SJCRH30 (cell line): ENCODE data around the gene KIN. TPM values are rescaled to one million over a fixed set of nuclear protein-coding genes. Genes with fewer than 3 reads are reported as not detected.
"Not testable (repeated sequence)": the region's sequence is repeated elsewhere in the genome, so short reads cannot be mapped to it uniquely, and the experiment has no call there.

Experiments
- DNase-seq, 2 experiments: peaks; one replicate each; pipeline ENCODE4 v3.0.0-alpha.2; 2015 to 2020
- H3K27ac ChIP-seq: fragments of 250-450 bp; sonication (Bioruptor Pico); 2 replicates; pipeline ENCODE4 v1.5.1; 2020; ENCODE audit warnings: mild to moderate bottlenecking, moderate library complexity
- H3K27me3 ChIP-seq: fragments of 250-450 bp; sonication (Bioruptor Pico); 2 replicates; pipeline ENCODE4 v1.5.1; 2020; ENCODE audit warnings: mild to moderate bottlenecking, moderate library complexity
- H3K36me3 ChIP-seq: fragments of 250-450 bp; sonication (Bioruptor Pico); 2 replicates; pipeline ENCODE4 v1.5.1; 2020; ENCODE audit warnings: mild to moderate bottlenecking, moderate library complexity
- H3K4me1 ChIP-seq: fragments of 250-450 bp; sonication (Bioruptor Pico); 2 replicates; pipeline ENCODE4 v1.5.1; 2020; ENCODE audit warnings: mild to moderate bottlenecking, moderate library complexity
- H3K4me3 ChIP-seq: fragments of 250-450 bp; sonication (Bioruptor Pico); 2 replicates; pipeline ENCODE4 v1.5.1; 2020; ENCODE audit warnings: mild to moderate bottlenecking, moderate library complexity
- H3K9me3 ChIP-seq: fragments of 250-450 bp; sonication (Bioruptor Pico); replicated peaks from 2 replicates; pipeline ENCODE4 v1.5.1; 2020; ENCODE audit warnings: mild to moderate bottlenecking, moderate library complexity
- total RNA-seq: library from RNA; depleted of rRNA; stranded (reverse); fragments of >200 nt; shearing (Covaris generic); gene quantifications from 2 replicates; pipeline ENCODE4 v1.2.3, GENCODE V29; 2014

Gene KIN
- total RNA-seq, 1 experiment from 2014 or later: 14.6 TPM

DNA sequence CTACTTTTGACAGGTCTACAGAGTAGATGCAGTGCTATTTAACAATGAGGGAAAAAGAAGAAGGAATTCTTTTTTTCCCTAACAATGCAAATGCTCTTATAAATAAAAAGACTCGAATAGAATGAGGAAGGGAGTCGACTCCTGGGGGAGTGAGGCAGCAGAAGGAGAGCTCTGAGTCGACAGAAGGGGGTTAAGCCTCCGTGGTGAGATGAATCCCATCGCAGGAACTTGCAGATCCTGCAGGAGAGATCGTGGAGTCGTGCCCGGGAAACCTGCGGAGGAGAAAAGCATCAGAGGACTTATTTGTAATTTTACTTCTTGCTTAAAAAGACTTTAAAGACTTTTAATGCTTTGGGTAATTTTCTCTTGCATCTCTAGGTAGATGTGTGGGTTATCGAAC is 67.3 kb downstream of the KIN start:
- no peak for DNase-seq
- H3K9me3 ChIP-seq: no peaks in the 10 kb centered on the region
- no peaks in the 10 kb centered on the region for H3K27me3 ChIP-seq
- H3K4me3 ChIP-seq: no peak overlapping the region
- H3K4me1 ChIP-seq: no peaks in the 10 kb centered on the region
- no peak overlapping the region for H3K27ac ChIP-seq
- no peaks in the 10 kb centered on the region for H3K36me3 ChIP-seq

DNA sequence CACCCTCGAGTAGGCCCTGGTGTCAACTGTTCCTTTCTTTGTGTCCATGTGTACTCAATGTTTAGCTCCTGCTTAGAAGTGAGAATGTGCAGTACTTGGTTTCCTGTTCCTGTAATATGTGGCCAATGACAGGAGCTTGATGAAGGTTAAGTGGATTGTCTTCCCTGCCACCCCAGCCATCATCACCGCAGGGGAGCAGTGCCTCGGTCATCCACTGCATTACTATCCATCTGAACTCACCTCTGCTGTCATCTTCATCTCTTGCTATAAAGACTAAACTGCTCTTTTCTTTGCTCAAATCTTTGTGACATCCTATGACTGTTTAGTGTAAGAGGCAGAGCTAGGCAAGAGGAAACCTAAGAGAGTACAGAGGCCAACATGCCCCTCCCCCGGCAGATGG is 69.1 kb downstream of the KIN start:
- H3K4me3 ChIP-seq: no peak overlapping the region
- no peaks in the 10 kb centered on the region for H3K27me3 ChIP-seq
- no peaks in the 10 kb centered on the region for H3K36me3 ChIP-seq
- DNase-seq: no peak
- no peaks in the 10 kb centered on the region for H3K9me3 ChIP-seq
- no peaks in the 10 kb centered on the region for H3K4me1 ChIP-seq
- H3K27ac ChIP-seq: no peak overlapping the region

DNA sequence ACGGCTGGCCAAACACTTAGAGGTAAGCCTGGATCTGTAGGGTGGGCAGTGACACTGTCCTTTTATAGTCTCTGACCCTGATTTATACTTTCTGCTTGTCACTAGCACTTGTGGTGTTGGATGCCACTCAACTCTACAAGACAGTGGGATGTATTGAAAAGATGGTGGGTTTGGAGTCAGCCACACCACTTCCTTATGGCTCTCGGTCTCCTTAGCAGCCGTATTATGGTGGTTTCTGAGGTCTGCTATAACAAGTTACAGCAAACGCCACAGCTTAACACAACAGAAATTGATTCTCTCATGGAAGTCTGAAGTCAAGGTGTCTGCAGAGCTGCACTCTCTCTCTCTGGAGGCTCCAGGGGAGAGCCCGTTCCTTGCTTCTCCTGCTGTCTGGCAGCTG is 70.0 kb downstream of the KIN start:
- Histone ChIP-seq H3K36me3 (no peaks in the 10 kb centered on the region), H3K27ac (no peak overlapping the region), H3K4me3 (no peak overlapping the region), H3K9me3 (no peaks in the 10 kb centered on the region), H3K4me1 (no peaks in the 10 kb centered on the region), H3K27me3 (no peaks in the 10 kb centered on the region)
- no peak for DNase-seq

DNA sequence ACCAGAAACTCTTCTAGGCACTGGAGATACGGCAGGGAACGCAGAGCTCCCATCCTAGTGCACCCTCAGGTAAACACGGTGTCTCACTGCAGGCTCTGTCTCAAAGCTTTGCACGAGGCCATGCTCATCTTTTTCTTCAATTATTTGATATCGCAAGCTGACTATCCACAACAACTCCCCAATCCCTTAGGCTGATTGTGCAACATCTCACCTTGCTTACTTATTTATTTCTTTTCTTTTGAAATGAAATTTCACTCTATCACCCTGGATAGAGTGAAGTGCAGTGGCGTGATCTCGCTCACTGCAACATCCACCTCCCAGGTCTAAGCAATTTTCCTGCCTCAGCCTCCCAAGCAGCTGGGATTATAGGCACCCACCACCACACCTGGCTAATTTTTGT is 72.3 kb downstream of the KIN start:
- DNase-seq: no peak
- Histone ChIP-seq H3K9me3 (no peaks in the 10 kb centered on the region), H3K4me3 (no peak overlapping the region)

DNA sequence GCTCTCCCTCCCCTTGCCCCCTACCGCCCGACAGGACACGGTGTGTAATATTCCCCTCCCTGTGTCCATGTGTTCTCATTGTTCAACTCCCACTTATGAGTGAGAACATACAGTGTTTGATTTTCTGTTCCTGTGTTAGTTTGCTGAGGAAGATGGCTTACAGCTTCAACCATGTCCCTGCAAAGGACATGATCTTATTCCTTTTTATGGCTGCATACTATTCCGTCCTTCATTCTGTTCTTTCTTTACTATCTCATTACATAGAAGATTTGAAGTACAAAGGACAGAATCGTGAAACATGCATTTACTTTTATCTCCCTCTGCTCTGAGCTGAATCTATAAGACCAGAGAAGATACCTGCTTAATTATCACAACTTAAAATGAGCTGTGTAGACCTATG is 76.7 kb downstream of the KIN start:
- DNase-seq, H3K9me3 ChIP-seq, H3K4me1 ChIP-seq, H3K27me3 ChIP-seq, H3K36me3 ChIP-seq, H3K27ac ChIP-seq, H3K4me3 ChIP-seq: not testable (repeated sequence)

More for the DNA sequence above, 72.3 kb downstream of the KIN start:
- H3K27me3 ChIP-seq: no peaks in the 10 kb centered on the region
- no peaks in the 10 kb centered on the region for H3K36me3 ChIP-seq
- H3K27ac ChIP-seq: no peak overlapping the region
- H3K4me1 ChIP-seq: no peaks in the 10 kb centered on the region

DNA sequence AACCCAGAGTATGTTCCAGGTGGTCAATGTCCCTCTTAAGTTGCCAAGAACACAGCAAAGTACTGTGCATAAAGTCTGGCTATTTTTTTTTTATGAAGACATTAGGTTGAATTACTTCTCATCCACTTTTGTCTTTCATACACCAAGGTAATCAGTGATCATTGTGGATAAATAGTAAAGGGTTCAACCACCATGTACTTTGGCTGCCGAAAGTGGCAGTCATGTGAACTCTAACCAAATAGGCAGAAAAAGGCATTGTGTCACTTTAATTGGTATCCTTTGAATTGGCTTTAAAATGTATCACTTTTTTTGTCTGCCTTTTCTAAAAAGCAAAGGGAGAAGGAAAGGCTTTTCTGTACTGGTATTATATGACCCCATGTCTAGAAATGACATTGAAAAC is 77.3 kb downstream of the KIN start:
- no peaks in the 10 kb centered on the region for H3K27me3 ChIP-seq
- H3K36me3 ChIP-seq: no peaks in the 10 kb centered on the region

DNA sequence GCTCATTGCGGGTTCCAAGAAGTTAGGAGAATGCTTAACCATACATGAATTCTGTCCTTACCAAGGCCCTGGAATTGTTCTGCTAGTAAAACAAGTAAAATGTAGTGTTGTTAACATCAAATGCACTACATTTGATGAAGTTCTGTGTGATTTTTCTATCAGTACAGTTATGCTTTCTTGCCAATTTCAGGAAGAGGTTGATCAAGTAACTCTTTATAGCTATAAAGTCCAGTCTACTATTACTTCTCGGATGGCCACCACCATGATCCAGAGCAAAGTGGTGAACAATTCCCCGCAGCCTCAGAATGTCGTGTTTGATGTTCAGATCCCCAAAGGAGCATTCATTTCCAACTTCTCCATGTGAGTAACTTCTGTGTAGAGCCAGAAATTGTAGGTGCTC is 79.0 kb downstream of the KIN start:
- Histone ChIP-seq H3K4me3 (no peak overlapping the region), H3K4me1 (no peaks in the 10 kb centered on the region), H3K9me3 (no peaks in the 10 kb centered on the region), H3K27ac (no peak overlapping the region), H3K27me3 (no peaks in the 10 kb centered on the region), H3K36me3 (no peaks in the 10 kb centered on the region)
- no peak for DNase-seq

More for the DNA sequence above, 77.3 kb downstream of the KIN start:
- H3K27ac ChIP-seq: no peak overlapping the region
- no peak overlapping the region for H3K4me3 ChIP-seq
- H3K9me3 ChIP-seq: no peaks in the 10 kb centered on the region
- no peaks in the 10 kb centered on the region for H3K4me1 ChIP-seq
- DNase-seq: no peak

DNA sequence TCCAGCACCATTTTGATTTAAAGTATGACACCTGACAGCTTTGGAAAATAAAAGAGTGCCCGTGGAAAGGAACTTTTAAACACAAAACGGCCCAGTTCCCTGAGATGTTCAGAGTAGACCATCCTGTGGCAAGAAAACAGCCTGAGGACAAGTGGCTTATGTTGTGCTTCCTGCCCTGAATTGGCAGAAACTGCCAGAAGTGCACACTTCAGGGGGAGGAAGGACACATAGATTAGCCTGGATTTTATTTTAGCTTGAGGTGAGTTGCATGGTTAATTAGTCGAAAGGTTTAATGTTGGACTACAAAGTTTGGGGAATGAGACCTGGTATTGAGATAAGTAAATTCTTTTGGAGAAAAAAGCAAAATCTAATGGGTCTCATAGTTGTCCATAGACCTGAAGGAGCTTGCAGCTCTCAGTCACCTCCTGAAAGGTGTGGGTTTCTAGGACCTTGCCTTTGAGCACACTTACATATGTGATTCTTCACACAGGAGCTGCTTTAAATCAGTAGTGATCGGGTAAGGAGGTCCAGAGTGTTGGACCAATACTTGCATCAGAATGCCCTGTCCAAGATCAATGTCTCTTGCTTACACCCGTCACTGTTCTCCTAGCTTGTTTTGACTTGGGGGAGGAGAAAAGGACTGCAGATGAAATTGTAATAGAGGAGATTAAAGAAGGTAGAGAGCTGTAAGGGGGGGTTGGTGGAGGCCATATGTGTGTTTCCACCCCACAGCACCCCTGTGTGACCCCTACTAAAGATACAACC is 79.8 kb downstream of the KIN start:
- Histone ChIP-seq H3K9me3 (no peaks in the 10 kb centered on the region), H3K4me3 (no peak overlapping the region), H3K27ac (no peak overlapping the region), H3K4me1 (no peaks in the 10 kb centered on the region), H3K36me3 (no peaks in the 10 kb centered on the region), H3K27me3 (no peaks in the 10 kb centered on the region)
- no peak for DNase-seq

DNA sequence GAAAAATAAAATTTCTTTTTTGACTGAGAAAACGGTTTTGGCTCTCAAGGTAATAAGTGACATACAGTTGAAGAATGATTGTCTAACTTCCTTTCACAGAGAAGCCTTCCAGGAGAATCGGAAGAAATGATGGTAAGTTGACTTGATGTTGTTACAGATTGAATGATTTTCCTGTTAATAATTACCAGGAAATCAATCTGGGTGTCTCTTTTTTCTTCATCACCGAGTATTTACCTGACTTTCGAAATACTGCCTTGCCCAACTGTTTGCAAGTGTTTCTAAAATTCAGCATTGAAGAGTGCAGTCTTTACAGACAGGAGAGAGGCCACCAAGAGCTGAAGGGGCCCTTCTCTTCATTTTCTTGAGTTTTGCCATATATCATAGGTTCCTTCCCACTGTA is 80.7 kb downstream of the KIN start:
- no peak overlapping the region for H3K4me3 ChIP-seq
- no peaks in the 10 kb centered on the region for H3K36me3 ChIP-seq
- H3K27ac ChIP-seq: no peak overlapping the region
- H3K27me3 ChIP-seq: no peaks in the 10 kb centered on the region
- H3K9me3 ChIP-seq: no peaks in the 10 kb centered on the region
- H3K4me1 ChIP-seq: no peaks in the 10 kb centered on the region
- DNase-seq: no peak

DNA sequence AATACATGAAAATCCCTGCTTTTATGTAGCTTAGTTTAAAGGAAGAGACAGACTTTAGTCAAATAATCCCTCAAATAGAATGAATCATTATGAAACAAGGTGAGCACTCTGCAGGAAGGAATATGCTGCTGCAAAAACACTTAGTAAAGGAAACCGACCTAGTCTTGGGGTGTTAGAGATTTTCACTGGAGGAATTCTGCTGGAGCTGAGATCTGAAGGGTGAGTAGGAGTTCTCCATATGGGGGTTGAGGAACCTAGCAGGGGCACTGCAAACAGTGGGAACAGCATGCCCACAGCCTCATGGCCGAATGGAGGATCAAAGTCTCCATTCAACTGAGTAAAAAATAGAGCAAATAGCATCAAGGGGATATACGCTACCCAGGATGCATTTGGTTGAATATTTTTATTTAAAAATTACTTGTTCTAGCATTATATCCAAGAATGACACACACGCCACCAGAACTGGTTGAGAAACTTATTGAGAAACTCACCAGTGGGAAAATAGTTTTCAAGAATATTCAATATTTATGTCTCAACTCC is 81.2 kb downstream of the KIN start:
- Histone ChIP-seq H3K4me1 (no peaks in the 10 kb centered on the region), H3K36me3 (no peaks in the 10 kb centered on the region), H3K27me3 (no peaks in the 10 kb centered on the region), H3K4me3 (no peak overlapping the region), H3K27ac (no peak overlapping the region), H3K9me3 (no peaks in the 10 kb centered on the region)
- DNase-seq: no peak

DNA sequence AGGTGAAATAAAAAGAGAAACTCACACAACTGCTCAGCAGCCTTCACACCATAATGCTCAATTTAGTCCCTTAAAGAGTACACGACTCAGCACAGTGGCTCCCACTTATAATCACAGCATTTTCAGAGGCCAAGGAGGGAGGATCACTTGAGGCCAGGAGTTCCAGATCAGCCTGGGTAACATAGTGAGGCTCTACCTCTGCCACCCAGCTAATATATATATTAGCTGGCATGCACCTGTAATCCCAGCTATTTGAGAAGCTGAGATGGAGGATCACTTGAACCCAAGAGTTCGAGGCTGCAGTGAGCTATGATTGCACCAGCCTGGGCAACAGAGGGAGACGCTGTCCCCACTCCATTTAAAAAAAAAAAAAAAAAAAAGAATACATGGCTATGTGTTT is 82.5 kb downstream of the KIN start:
- no peaks in the 10 kb centered on the region for H3K9me3 ChIP-seq

DNA sequence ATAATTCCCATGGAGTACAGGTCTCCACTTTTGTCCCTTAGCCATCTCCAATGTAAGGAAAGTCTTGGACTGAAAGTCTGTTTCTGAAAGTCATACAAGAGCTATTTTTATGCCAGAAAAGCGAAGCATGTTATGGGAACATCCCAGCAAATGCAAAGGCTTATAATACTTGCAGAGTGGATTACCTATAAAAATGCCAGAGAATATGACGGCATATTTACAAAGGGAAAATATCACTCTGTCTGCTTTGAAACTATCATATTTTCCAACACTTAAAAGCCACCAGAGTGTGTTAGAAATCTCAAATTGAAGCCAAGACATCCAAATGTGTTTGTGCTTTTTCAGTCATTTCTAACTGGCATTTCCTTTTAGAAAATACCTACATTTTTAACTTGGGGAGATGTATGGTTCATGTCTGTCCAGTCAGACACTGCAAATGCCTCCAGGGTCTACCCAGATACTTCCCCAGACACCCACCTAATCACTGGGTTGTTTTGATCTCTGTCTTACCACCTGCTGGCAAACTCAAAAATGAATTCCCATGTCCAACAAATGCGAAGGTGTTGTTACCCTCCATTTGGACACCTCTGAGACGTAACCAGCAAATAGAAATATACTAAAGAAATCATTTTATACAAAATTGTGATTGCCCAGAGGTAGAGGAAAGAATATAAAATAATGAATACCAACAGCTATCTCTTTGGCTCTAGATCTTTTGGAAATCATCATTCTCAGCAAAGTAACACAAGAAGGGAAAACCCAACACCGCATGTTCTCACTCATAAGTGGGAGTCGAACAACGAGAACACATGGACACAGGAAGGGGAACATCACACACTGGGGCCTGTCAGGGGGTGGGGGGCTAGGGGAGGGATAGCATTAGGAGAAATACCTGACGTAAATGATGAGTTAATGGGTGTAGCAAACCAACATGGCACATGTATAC is 83.4 kb downstream of the KIN start:
- no peak for DNase-seq

More for the DNA sequence above, 82.5 kb downstream of the KIN start:
- H3K4me3 ChIP-seq: no peak overlapping the region
- no peaks in the 10 kb centered on the region for H3K36me3 ChIP-seq
- H3K4me1 ChIP-seq: no peaks in the 10 kb centered on the region
- no peak overlapping the region for H3K27ac ChIP-seq
- no peaks in the 10 kb centered on the region for H3K27me3 ChIP-seq
- no peak for DNase-seq

DNA sequence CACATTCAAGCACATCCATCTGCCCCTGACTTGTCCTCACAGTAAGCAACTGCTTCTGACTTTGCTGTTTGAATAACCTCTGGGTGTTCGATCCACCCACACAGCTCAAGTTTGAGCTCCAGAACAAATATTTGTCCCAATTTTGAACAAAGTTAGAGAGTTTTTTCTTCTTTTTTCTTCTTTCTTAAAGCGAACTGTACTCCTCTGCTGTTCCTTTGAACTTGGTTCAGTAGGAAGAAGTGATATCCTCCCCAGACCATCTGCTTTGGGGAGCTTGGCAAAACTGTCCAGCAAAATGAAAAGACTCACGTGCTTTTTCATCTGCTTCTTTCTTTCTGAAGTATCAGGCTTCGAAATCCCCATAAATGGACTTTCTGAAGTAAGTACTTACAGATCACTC is 84.7 kb downstream of the KIN start, which contains the start of gene ITIH2:
TSS of gene ITIH2 (plus strand) at position 177 of the 400 bp plus-strand sequence. CDS start at position 296, 119 bp downstream.
- DNase-seq: no peak
- no peaks in the 10 kb centered on the region for H3K4me1 ChIP-seq
- H3K4me3 ChIP-seq: no peak within 1 kb of the TSS
- H3K27ac ChIP-seq: no peak within 1 kb of the TSS
- H3K36me3 ChIP-seq: no peaks in the 10 kb centered on the region
- no peaks in the 10 kb centered on the region for H3K27me3 ChIP-seq
- no peaks in the 10 kb centered on the region for H3K9me3 ChIP-seq

More for the DNA sequence above, 83.4 kb downstream of the KIN start:
- Histone ChIP-seq H3K4me1 (no peaks in the 10 kb centered on the region), H3K4me3 (no peak overlapping the region), H3K27ac (no peak overlapping the region), H3K27me3 (no peaks in the 10 kb centered on the region), H3K9me3 (no peaks in the 10 kb centered on the region), H3K36me3 (no peaks in the 10 kb centered on the region)

DNA sequence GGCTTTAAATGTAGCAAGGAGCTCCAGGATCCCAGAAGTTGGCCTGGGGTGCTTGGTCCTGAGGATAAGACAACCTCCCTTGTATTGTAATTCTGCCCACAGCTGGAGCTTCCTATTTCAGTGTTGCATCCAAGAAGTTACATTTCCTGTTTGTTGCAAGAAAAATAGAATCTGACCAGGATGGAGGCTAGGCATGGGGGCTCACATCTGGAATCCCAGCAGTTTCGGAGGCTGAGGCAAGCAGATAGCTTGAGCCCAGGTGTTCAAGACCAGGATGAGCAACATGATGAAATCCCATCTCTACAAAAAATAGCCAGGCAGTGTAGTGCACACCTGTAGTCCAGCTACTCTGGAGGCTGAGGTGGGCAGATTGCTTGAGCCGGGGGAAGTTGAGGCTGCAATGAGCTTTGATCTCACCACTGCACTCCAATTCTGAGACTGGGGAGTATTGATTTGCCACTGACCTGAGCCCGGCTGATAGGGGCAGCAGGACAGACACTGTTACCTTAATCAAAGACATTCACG is 85.4 kb downstream of the KIN start:
- DNase-seq: no peak
- no peaks in the 10 kb centered on the region for H3K27me3 ChIP-seq
- H3K27ac ChIP-seq: no peak overlapping the region
- H3K9me3 ChIP-seq: no peaks in the 10 kb centered on the region
- H3K4me1 ChIP-seq: no peaks in the 10 kb centered on the region
- H3K36me3 ChIP-seq: no peaks in the 10 kb centered on the region
- H3K4me3 ChIP-seq: no peak overlapping the region
